Neural cell (in vitro differentiated cells): Measurements from ENCODE around the gene ASIC2. TPM values are rescaled to one million over a fixed set of nuclear protein-coding genes. Genes with fewer than 3 reads are reported as not detected.

Experiments used
- H2AFZ ChIP-seq: fragments of 200-600, 300-800 bp; sonication (generic), shearing (Covaris generic); 2 replicates; pipeline ENCODE4 v1.6.0; 2014; ENCODE audit warnings: low read depth, mild to moderate bottlenecking, antibody characterized with exemption, low read length, moderate library complexity
- H3F3A ChIP-seq: fragments of 200-600 bp; shearing (Covaris generic); 2 replicates; pipeline ENCODE4 v1.6.1; 2016; ENCODE audit warnings: mild to moderate bottlenecking, moderate library complexity, mixed read lengths, antibody characterized with exemption, low read length; ENCODE audit not compliant: insufficient read depth, poor library complexity, severe bottlenecking
- H3K27ac ChIP-seq: fragments of 200-600, 300-800 bp; sonication (generic), shearing (Covaris generic); 2 replicates; pipeline ENCODE4 v1.5.1; 2014; ENCODE audit warnings: mild to moderate bottlenecking, low read length, moderate library complexity
- H3K27me3 ChIP-seq: fragments of 300-800, 200-600 bp; sonication (generic), shearing (Covaris generic); 2 replicates; pipeline ENCODE4 v1.6.0; 2014; ENCODE audit warnings: mild to moderate bottlenecking, low read depth, low read length, moderate library complexity; ENCODE audit not compliant: insufficient read depth
- H3K36me3 ChIP-seq: fragments of 300-800, 200-600 bp; sonication (generic), shearing (Covaris generic); 2 replicates; pipeline ENCODE4 v1.5.1; 2014; ENCODE audit warnings: mild to moderate bottlenecking, antibody characterized with exemption, low read length, moderate library complexity; ENCODE audit not compliant: insufficient read depth
- H3K4me2 ChIP-seq: fragments of 300-800, 200-600 bp; sonication (generic), shearing (Covaris generic); 2 replicates; pipeline ENCODE4 v1.6.0; 2014; ENCODE audit warnings: mild to moderate bottlenecking, low read length
- H3K4me3 ChIP-seq: fragments of 300-800, 200-600 bp; sonication (generic), shearing (Covaris generic); 2 replicates; pipeline ENCODE4 v1.5.1; 2014; ENCODE audit warnings: mild to moderate bottlenecking, low read length, moderate library complexity
- H3K79me2 ChIP-seq: fragments of 200-600 bp; shearing (Covaris generic); replicated peaks from 2 replicates; pipeline ENCODE4 v1.6.0; 2014; ENCODE audit warnings: mild to moderate bottlenecking, low read length, moderate library complexity; ENCODE audit not compliant: insufficient read depth
- H3K9ac ChIP-seq: fragments of 300-800, 200-600 bp; sonication (generic), shearing (Covaris generic); 2 replicates; pipeline ENCODE4 v1.6.1; 2016; ENCODE audit warnings: mild to moderate bottlenecking, low read length, mixed read lengths
- H3K9me2 ChIP-seq: fragments of 200-600 bp; shearing (Covaris generic); 2 replicates; pipeline ENCODE4 v1.6.1; 2016; ENCODE audit warnings: mild to moderate bottlenecking, low read length, mixed read lengths; ENCODE audit not compliant: insufficient read depth
- H3K9me3 ChIP-seq: fragments of 200-600, 300-800 bp; sonication (generic), shearing (Covaris generic); 2 replicates; pipeline ENCODE4 v1.6.1; 2016; ENCODE audit warnings: mild to moderate bottlenecking, mixed run types, low read length, moderate library complexity, mixed read lengths
- H4K20me1 ChIP-seq: fragments of 200-600 bp; shearing (Covaris generic); 2 replicates; pipeline ENCODE4 v1.6.1; 2016; ENCODE audit warnings: mild to moderate bottlenecking, mixed run types; ENCODE audit not compliant: insufficient read depth
- EP300 ChIP-seq: fragments of 450-650 bp; conservative IDR thresholded peaks from 2 replicates; pipeline ENCODE4 v1.6.1; 2014; ENCODE audit warnings: antibody characterized with exemption, mild to moderate bottlenecking, moderate library complexity; ENCODE audit not compliant: poor library complexity, severe bottlenecking
- EZH2 ChIP-seq: fragments of 200-600, 300-800 bp; shearing (Covaris generic), sonication (generic); IDR thresholded peaks from 2 replicates; pipeline ENCODE4 v1.6.1; 2014; ENCODE audit warnings: antibody characterized with exemption, low read length, borderline replicate concordance, mild to moderate bottlenecking; ENCODE audit not compliant: insufficient read depth, poor library complexity, severe bottlenecking
- MXI1 ChIP-seq: fragments of 450-650 bp; conservative IDR thresholded peaks from 2 replicates; pipeline ENCODE4 v1.6.1; 2014; ENCODE audit warnings: antibody characterized with exemption, mild to moderate bottlenecking; ENCODE audit not compliant: poor library complexity, severe bottlenecking
- POLR2AphosphoS5 ChIP-seq: IDR thresholded peaks from 2 replicates; pipeline ENCODE4 v1.6.1; 2012
- RAD21 ChIP-seq: fragments of 450-650 bp; conservative IDR thresholded peaks from 2 replicates; pipeline ENCODE4 v1.6.1; 2014; ENCODE audit warnings: antibody characterized with exemption, mild to moderate bottlenecking, moderate library complexity
- SMC3 ChIP-seq: fragments of 450-650 bp; conservative IDR thresholded peaks from 2 replicates; pipeline ENCODE4 v1.6.1; 2014; ENCODE audit warnings: antibody characterized with exemption, mild to moderate bottlenecking, moderate library complexity; ENCODE audit not compliant: poor library complexity
- TAF1 ChIP-seq: IDR thresholded peaks from 2 replicates; pipeline ENCODE4 v1.6.1; 2012; ENCODE audit warnings: low read depth
- polyA plus RNA-seq: library from polyadenylated mRNA; depleted of rRNA; stranded (reverse); fragments of >200 nt; gene quantifications from 2 replicates; pipeline ENCODE4 v1.2.3, GENCODE V29; 2014
- TF ChIP-seq, protein P1 (sequence below): IDR thresholded peaks from 2 replicates; pipeline ENCODE4 v1.6.1; 2012; ENCODE audit warnings: borderline replicate concordance
- TF ChIP-seq, protein P2 (sequence below): fragments of 450-650 bp; IDR thresholded peaks from 2 replicates; pipeline ENCODE4 v1.5.1; 2014; ENCODE audit warnings: antibody characterized with exemption, mild to moderate bottlenecking, moderate library complexity; ENCODE audit not compliant: poor library complexity, severe bottlenecking

ASIC2 gene
- polyA plus RNA-seq, 1 donor from 2014 or later, result 2.4 TPM

DNA sequence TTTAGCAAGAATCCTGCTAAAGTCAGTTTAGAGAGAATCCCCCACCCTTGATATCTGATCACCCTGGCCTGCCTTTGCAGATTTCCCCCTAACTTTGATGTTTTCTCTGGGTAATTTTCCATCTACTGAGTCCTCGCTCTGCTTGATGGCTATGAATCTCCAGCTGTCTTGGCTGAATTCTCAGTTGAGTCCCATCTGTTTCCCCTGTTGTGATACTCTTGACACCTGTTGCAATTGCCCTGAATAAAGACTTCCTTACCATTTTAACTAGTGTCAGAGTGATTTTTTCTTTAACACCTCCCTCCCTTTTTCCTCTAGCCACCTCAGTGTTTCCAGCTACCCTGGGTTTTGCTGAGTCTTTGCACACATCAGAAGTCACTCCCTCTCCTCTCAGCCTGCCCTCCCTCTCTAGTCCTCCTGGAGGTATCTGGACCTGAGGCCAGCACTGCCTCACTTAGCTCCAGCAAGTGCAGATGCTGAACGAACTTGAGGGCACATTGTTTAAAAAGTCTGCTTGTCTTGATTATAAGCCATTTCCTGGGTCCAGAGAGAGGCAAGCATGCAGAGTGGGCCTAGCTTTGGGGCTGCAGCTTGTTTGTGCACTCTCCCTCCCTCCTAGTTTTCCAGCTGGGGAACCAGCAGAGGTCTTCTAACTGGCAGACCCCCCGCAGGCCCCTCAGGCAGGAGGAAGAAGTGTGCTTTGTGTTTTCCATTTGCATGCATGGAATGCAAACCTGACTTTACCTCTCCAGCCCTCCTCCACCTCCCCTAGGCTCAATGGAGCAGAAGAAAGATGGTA is 268.2 kb downstream of the ASIC2 start:
- Histone ChIP-seq H4K20me1 (no peaks in the 10 kb centered on the region), H3K27ac (no peak overlapping the region), H3K4me3 (no peak overlapping the region), H3K79me2 (no peaks in the 10 kb centered on the region), H3K36me3 (no peaks in the 10 kb centered on the region), H3K9me2 (no peaks in the 10 kb centered on the region), H3K9me3 (no peaks in the 10 kb centered on the region), H3K27me3 (no peaks in the 10 kb centered on the region), H3F3A (no peaks in the 10 kb centered on the region), H2AFZ (no peak overlapping the region), H3K4me2 (no peak overlapping the region), H3K9ac (no peak overlapping the region)
- TF ChIP-seq EZH2, result no peak
- no peak for TF ChIP-seq EP300
- no peak for TF ChIP-seq SMC3
- TF ChIP-seq TAF1, result no peak
- no peak for TF ChIP-seq POLR2AphosphoS5
- no peak for TF ChIP-seq RAD21
- TF ChIP-seq, protein P1, sequence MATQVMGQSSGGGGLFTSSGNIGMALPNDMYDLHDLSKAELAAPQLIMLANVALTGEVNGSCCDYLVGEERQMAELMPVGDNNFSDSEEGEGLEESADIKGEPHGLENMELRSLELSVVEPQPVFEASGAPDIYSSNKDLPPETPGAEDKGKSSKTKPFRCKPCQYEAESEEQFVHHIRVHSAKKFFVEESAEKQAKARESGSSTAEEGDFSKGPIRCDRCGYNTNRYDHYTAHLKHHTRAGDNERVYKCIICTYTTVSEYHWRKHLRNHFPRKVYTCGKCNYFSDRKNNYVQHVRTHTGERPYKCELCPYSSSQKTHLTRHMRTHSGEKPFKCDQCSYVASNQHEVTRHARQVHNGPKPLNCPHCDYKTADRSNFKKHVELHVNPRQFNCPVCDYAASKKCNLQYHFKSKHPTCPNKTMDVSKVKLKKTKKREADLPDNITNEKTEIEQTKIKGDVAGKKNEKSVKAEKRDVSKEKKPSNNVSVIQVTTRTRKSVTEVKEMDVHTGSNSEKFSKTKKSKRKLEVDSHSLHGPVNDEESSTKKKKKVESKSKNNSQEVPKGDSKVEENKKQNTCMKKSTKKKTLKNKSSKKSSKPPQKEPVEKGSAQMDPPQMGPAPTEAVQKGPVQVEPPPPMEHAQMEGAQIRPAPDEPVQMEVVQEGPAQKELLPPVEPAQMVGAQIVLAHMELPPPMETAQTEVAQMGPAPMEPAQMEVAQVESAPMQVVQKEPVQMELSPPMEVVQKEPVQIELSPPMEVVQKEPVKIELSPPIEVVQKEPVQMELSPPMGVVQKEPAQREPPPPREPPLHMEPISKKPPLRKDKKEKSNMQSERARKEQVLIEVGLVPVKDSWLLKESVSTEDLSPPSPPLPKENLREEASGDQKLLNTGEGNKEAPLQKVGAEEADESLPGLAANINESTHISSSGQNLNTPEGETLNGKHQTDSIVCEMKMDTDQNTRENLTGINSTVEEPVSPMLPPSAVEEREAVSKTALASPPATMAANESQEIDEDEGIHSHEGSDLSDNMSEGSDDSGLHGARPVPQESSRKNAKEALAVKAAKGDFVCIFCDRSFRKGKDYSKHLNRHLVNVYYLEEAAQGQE, result no peak

DNA sequence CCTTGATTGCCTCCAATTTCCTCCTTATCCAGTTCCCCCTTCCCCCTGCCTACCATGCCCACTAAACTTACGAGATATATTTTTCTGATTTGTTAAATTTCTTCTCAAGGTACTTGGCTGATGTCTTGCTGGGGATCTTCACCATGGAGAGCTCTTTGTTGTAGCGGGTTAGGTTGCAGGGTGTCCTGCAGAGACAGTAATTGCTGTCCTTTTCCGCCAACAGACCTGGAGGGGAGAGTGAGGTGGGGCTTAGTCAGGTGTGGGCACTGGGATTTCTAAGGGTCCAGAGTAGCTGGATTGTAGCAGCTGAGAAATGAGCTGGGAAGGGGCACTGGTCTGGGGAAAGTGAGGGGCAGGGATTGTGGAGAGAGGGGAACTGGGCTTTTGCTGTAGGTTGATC is 269.3 kb downstream of the ASIC2 start:
- TF ChIP-seq EP300, result no peak
- no peak for TF ChIP-seq MXI1
- no peak for TF ChIP-seq POLR2AphosphoS5
- TF ChIP-seq, protein P1, result no peak
- no peak for TF ChIP-seq TAF1
- TF ChIP-seq, protein P2, sequence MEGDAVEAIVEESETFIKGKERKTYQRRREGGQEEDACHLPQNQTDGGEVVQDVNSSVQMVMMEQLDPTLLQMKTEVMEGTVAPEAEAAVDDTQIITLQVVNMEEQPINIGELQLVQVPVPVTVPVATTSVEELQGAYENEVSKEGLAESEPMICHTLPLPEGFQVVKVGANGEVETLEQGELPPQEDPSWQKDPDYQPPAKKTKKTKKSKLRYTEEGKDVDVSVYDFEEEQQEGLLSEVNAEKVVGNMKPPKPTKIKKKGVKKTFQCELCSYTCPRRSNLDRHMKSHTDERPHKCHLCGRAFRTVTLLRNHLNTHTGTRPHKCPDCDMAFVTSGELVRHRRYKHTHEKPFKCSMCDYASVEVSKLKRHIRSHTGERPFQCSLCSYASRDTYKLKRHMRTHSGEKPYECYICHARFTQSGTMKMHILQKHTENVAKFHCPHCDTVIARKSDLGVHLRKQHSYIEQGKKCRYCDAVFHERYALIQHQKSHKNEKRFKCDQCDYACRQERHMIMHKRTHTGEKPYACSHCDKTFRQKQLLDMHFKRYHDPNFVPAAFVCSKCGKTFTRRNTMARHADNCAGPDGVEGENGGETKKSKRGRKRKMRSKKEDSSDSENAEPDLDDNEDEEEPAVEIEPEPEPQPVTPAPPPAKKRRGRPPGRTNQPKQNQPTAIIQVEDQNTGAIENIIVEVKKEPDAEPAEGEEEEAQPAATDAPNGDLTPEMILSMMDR, result no peak
- no peak for TF ChIP-seq SMC3
- no peak for TF ChIP-seq EZH2
- no peak for TF ChIP-seq RAD21
- Histone ChIP-seq H2AFZ (no peak overlapping the region), H3K27me3 (no peaks in the 10 kb centered on the region), H3K36me3 (no peaks in the 10 kb centered on the region), H3K4me2 (no peak overlapping the region), H3K27ac (no peak overlapping the region), H4K20me1 (no peaks in the 10 kb centered on the region), H3K4me3 (no peak overlapping the region), H3F3A (no peaks in the 10 kb centered on the region), H3K9ac (no peak overlapping the region), H3K79me2 (no peaks in the 10 kb centered on the region), H3K9me3 (no peaks in the 10 kb centered on the region), H3K9me2 (no peaks in the 10 kb centered on the region)
